ENCODE measurements around the gene SHB. TPM values are rescaled to one million over a fixed set of nuclear protein-coding genes. Genes with fewer than 3 reads are reported as not detected.
A peak's percentile ranks its signal among the peaks of the same experiment; 100 is the strongest.

Gene SHB
- total and polyA plus RNA-seq, 2 of the 8 experiments (the other 6 are each of a cell fraction or from before 2014, with no cell fraction given): 4.1 to 12.6 TPM

- Histone ChIP-seq H4K8ac (ENCODE audit: extremely low read depth, insufficient read depth, low read length) (no peak overlapping the region), H2BK12ac (ENCODE audit: low read depth, low read length) (no peak overlapping the region), H3K4me3 (ENCODE audit: extremely low read depth in 1 of 4, insufficient read depth in 2 of 4, low read depth in 3 of 4, low read length in 4 of 4) (no peak overlapping the region), H3K27ac (ENCODE audit: low read depth, low read length) (no peak overlapping the region), H3K4ac (replicated peaks; ENCODE audit: insufficient read length, low read depth, low read length) (no peak overlapping the region), H3K79me2 (ENCODE audit: control insufficient read depth in 1 of 2, insufficient read depth in 2 of 2, low read length in 2 of 2) (no peaks in the 10 kb centered on the region), H3K4me1 (replicated peaks in 1 of 4; ENCODE audit: control insufficient read depth in 3 of 4, insufficient read depth in 4 of 4, low read length in 3 of 4) (no peaks in the 10 kb centered on the region; a peak in 1 of 7 replicates), H3K14ac (ENCODE audit: insufficient read length) (no peak overlapping the region), H2BK5ac (ENCODE audit: low read depth, low read length) (no peak overlapping the region), H3K36me3 (ENCODE audit: control insufficient read depth in 2 of 4, insufficient read depth in 4 of 4, low read length in 3 of 4) (peaks cover 0 to 3% (median 0%) of the 10 kb centered on the region in 4 experiments; a peak in 2 of 8 replicates), H2AK5ac (ENCODE audit: low read depth, low read length) (no peak overlapping the region), H3K27me3 (replicated peaks in 1 of 4; ENCODE audit: control insufficient read depth in 3 of 4, extremely low read depth in 1 of 4, insufficient read depth in 3 of 4, low read length in 3 of 4) (no peaks in the 10 kb centered on the region), H2AFZ (ENCODE audit: low read length) (no peak overlapping the region), H3K9me3 (ENCODE audit: insufficient read depth in 2 of 2, low read depth in 1 of 2, low read length in 1 of 2) (no peaks in the 10 kb centered on the region), H4K20me1 (replicated peaks in 1 of 2; ENCODE audit: control insufficient read depth in 1 of 2, insufficient read depth in 2 of 2, low read length in 2 of 2) (peaks cover 2 to 5% of the 10 kb centered on the region in 2 experiments), H3K23ac (ENCODE audit: insufficient read length) (no peak overlapping the region), H2BK120ac (replicated peaks; ENCODE audit: low read depth, low read length) (no peak overlapping the region), H3K9ac (replicated peaks in 1 of 4; ENCODE audit: extremely low read depth in 1 of 4, low read depth in 3 of 4, low read length in 3 of 4) (no peak overlapping the region), H3K56ac (replicated peaks; ENCODE audit: insufficient read length, low read depth, low read length) (no peak overlapping the region), H3K23me2 (ENCODE audit: low read depth, low read length) (no peaks in the 10 kb centered on the region), H3K4me2 (ENCODE audit: insufficient read depth in 1 of 2, low read depth in 2 of 2, low read length in 2 of 2) (no peak overlapping the region), H4K91ac (replicated peaks; ENCODE audit: insufficient read length, low read length) (no peak overlapping the region), H3K79me1 (ENCODE audit: low read depth, low read length) (no peaks in the 10 kb centered on the region), H3K18ac (ENCODE audit: extremely low read depth, low read length) (no peak overlapping the region), H2BK20ac (ENCODE audit: low read length) (no peak overlapping the region), H4K5ac (ENCODE audit: insufficient read length, low read depth, low read length) (no peak overlapping the region), H2BK15ac (ENCODE audit: low read length) (no peak overlapping the region)
- 88% methylated on average over 10 of the region's 11 CpGs; no CpG with 5 or more reads in 1 of the 2 experiments for whole genome bisulfite sequencing, 2 experiments (ENCODE audit: extremely low coverage in 1 of 2, insufficient coverage in 1 of 2, insufficient read length in 1 of 2, insufficient replicate concordance in 2 of 2, low coverage in 1 of 2, low lambda C conversion rate in 2 of 2, missing lambda C conversion rate in 1 of 2)
- POLR2A ChIA-PET (ENCODE audit: partially characterized antibody): interaction anchor here (1.9 kb wide), 1 partner anchor 11 kb away, joined by 6 read pairs; no protein-coding TSS in a partner anchor
- FAIRE-seq (no peak), DNase-seq (ENCODE audit: low read depth in 1 of 2, low spot score in 2 of 2) (no peak)
- TF ChIP-seq GTF2F1 (IDR thresholded peaks at IDR 0.05; ENCODE audit: borderline replicate concordance, low read depth, low read length) (no peak), CTCF (IDR thresholded peaks at IDR 0.05; ENCODE audit: control extremely low read depth in 1 of 3, insufficient read depth in 1 of 3, low read depth in 1 of 3, low read length in 3 of 3) (no peak), E2F6 (IDR thresholded peaks at IDR 0.05) (no peak), POLR2AphosphoS5 (IDR thresholded peaks at IDR 0.05; ENCODE audit: low read depth, low read length) (no peak), SIRT6 (IDR thresholded peaks at IDR 0.05; ENCODE audit: low read length) (no peak), MAFK (IDR thresholded peaks at IDR 0.05; ENCODE audit: low read depth, low read length) (peak; percentile 76)
- CTCF ChIA-PET (ENCODE audit: partially characterized antibody): interaction anchor here (0.8 to 1.4 kb wide), 10 partner anchors 9 to 211 kb away, joined by 3 to 4 read pairs (median 3); no protein-coding TSS in a partner anchor
Observed at GRCh38 chr9:37970301-37971107, 98.5 kb downstream of the SHB start.
